Tibial artery (tissue), 4 donors: ENCODE data around the gene RELL2.

Source experiments
- DNase-seq, 2 donors: peaks; one replicate each; pipeline ENCODE4 v3.0.0-alpha.2; 2019
- H3K27ac ChIP-seq, 2 donors: fragments of 200-600 bp; sonication (generic) in 1 of 2; 1 replicate in 1 of 2; 2 replicates in 1 of 2; pipeline ENCODE4 v1.5.1; 2018 to 2019; ENCODE audit warnings: mild to moderate bottlenecking in 1 of 2
- H3K27me3 ChIP-seq, 2 donors: fragments of 200-600 bp; sonication (generic) in 1 of 2; one replicate each; pipeline versions ENCODE4 v1.5.1 to v1.6.0; 2016 to 2019
- H3K36me3 ChIP-seq, 3 donors: fragments of 200-600 bp; sonication (generic) in 2 of 3; one replicate each; pipeline ENCODE4 v1.5.1; 2016 to 2019; ENCODE audit warnings: mild to moderate bottlenecking in 2 of 3
- H3K4me1 ChIP-seq, 4 donors: fragments of 200-600 bp; sonication (generic) in 2 of 4; 1 replicate in 3 of 4; 2 replicates in 1 of 4; pipeline ENCODE4 v1.5.1; 2016 to 2019
- H3K4me3 ChIP-seq, 2 donors: fragments of 200-600 bp; sonication (generic) in 1 of 2; 1 replicate in 1 of 2; 2 replicates in 1 of 2; pipeline ENCODE4 v1.5.1; 2018 to 2019; ENCODE audit warnings: mild to moderate bottlenecking in 2 of 2
- H3K9me3 ChIP-seq, 3 donors: fragments of 200-600 bp; sonication (generic) in 1 of 3; one replicate each; pipeline ENCODE4 v1.5.1; 2016 to 2019
- CTCF ChIP-seq, 2 experiments: fragments of 200-600 bp in 1 of 2; fragments of 450-650 bp in 1 of 2; IDR thresholded peaks; one replicate each; pipeline ENCODE4 v1.5.1; 2017 to 2019; ENCODE audit warnings: antibody characterized with exemption in 2 of 2, mild to moderate bottlenecking in 1 of 2, moderate library complexity in 1 of 2
- intact Hi-C: fragments of 100-400 bp; cut with DNase I; formaldehyde crosslinking; loops from one replicate; pipeline ENCODE4 v1.15.0; 2023; ENCODE audit warnings: low total_unique reads

The RELL2 gene

GRCh38 chr5:141634720-141635119 is 2.1 kb upstream of the RELL2 start:
- intact Hi-C loops, result no loop called here
- Histone ChIP-seq H3K4me3 (no peak overlapping the region), H3K4me1 (peaks cover 0 to 40% (median 29%) of the 10 kb centered on the region in 4 donors), H3K27me3 (peaks cover 0 to 5% of the 10 kb centered on the region in 2 donors), H3K9me3 (no peaks in the 10 kb centered on the region), H3K36me3 (peaks cover 0 to 4% (median 4%) of the 10 kb centered on the region in 3 donors), H3K27ac (no peak overlapping the region)
- no peak for DNase-seq
- TF ChIP-seq CTCF (IDR thresholded peaks at IDR 0.05), result no peak

- peaks cover 0 to 5% of the 10 kb centered on the region in 2 donors for H3K27me3 ChIP-seq
- H3K4me1 ChIP-seq, result peaks cover 0 to 40% (median 29%) of the 10 kb centered on the region in 4 donors
- intact Hi-C loops, result no loop called here
- H3K9me3 ChIP-seq, result no peaks in the 10 kb centered on the region
- peak overlapping the region; percentile 77 to 83 for H3K27ac ChIP-seq
- no peak for DNase-seq
- H3K36me3 ChIP-seq, result peaks cover 0 to 5% (median 4%) of the 10 kb centered on the region in 3 donors
- no peak for TF ChIP-seq CTCF (IDR thresholded peaks at IDR 0.05)
- H3K4me3 ChIP-seq, result peak overlapping the region; percentile 84 to 93
Measured at GRCh38 chr5:141635646-141636045, 1.2 kb upstream of the RELL2 start.

- no peak for TF ChIP-seq CTCF (IDR thresholded peaks at IDR 0.05)
- peaks cover 0 to 8% (median 7%) of the 10 kb centered on the region in 3 donors for H3K36me3 ChIP-seq
- peak overlapping the region; percentile 77 to 83 for H3K27ac ChIP-seq
- DNase-seq, result no peak
- intact Hi-C loops, result no loop called here
- peak overlapping the region; percentile 84 to 93 for H3K4me3 ChIP-seq
- peaks cover 0 to 40% (median 29%) of the 10 kb centered on the region in 4 donors for H3K4me1 ChIP-seq
- H3K9me3 ChIP-seq, result no peaks in the 10 kb centered on the region
- H3K27me3 ChIP-seq, result peaks cover 0 to 5% of the 10 kb centered on the region in 2 donors
Measured at GRCh38 chr5:141636106-141636412, 738 bp upstream of the RELL2 start.

- intact Hi-C loops, result no loop called here
- H3K27ac ChIP-seq, result peak overlapping the region; percentile 77 to 83
Measured at GRCh38 chr5:141637123-141637766, 448 bp downstream of the RELL2 start.

GRCh38 chr5:141637767-141638419 is 1.1 kb downstream of the RELL2 start:
- no peak for TF ChIP-seq CTCF (IDR thresholded peaks at IDR 0.05)
- Histone ChIP-seq H3K4me3 (peak overlapping the region; percentile 84 to 93), H3K27me3 (peaks cover 0 to 5% of the 10 kb centered on the region in 2 donors), H3K4me1 (peaks cover 0 to 36% (median 29%) of the 10 kb centered on the region in 4 donors), H3K9me3 (no peaks in the 10 kb centered on the region), H3K27ac (no peak overlapping the region), H3K36me3 (peaks cover 0 to 24% (median 7%) of the 10 kb centered on the region in 3 donors)
- DNase-seq, result peak; percentile 49 to 82
- intact Hi-C loops, result no loop called here

More at GRCh38 chr5:141637123-141637766, 448 bp downstream of the RELL2 start:
- no peak for TF ChIP-seq CTCF (IDR thresholded peaks at IDR 0.05)
- Histone ChIP-seq H3K4me3 (peak overlapping the region; percentile 84 to 93), H3K36me3 (peaks cover 0 to 18% (median 7%) of the 10 kb centered on the region in 3 donors), H3K9me3 (no peaks in the 10 kb centered on the region), H3K4me1 (peaks cover 0 to 40% (median 29%) of the 10 kb centered on the region in 4 donors), H3K27me3 (peaks cover 0 to 5% of the 10 kb centered on the region in 2 donors)
- no peak for DNase-seq
